ENCODE measurements around the gene CCL3. TPM values are rescaled to one million over a fixed set of nuclear protein-coding genes. Genes with fewer than 3 reads are reported as not detected.
"Not testable (repeated sequence)": the region's sequence is repeated elsewhere in the genome, so short reads cannot be mapped to it uniquely, and the experiment has no call there.

CCL3 gene
- total RNA-seq, 1 donor from 2014 or later: not detected

GRCh38 chr17:36127911-36128310 is 38.0 kb upstream of the CCL3 start:
- Histone ChIP-seq H3K27ac (no peak overlapping the region), H3K4me3 (no peak overlapping the region), H3K4me1 (no peaks in the 10 kb centered on the region), H3K36me3 (no peaks in the 10 kb centered on the region), H3K27me3 (no peaks in the 10 kb centered on the region), H3K9me3 (no peaks in the 10 kb centered on the region)
- intact Hi-C loops (cut with DNase I): no loop called here
- no peak for DNase-seq (ENCODE audit: low spot score in 2 of 2)
- TF ChIP-seq CTCF (IDR thresholded peaks at IDR 0.05): no peak

GRCh38 chr17:36127199-36127893 is 37.4 kb upstream of the CCL3 start:
- TF ChIP-seq CTCF (IDR thresholded peaks at IDR 0.05): no peak
- Histone ChIP-seq H3K27me3 (no peaks in the 10 kb centered on the region), H3K4me3 (no peak overlapping the region), H3K27ac (no peak overlapping the region), H3K9me3 (no peaks in the 10 kb centered on the region), H3K36me3 (no peaks in the 10 kb centered on the region), H3K4me1 (no peaks in the 10 kb centered on the region)
- DNase-seq (ENCODE audit: low spot score in 2 of 2): no peak
- intact Hi-C loops (cut with DNase I): no loop called here

- Histone ChIP-seq H3K4me3 (no peak overlapping the region), H3K4me1 (no peaks in the 10 kb centered on the region), H3K36me3 (no peaks in the 10 kb centered on the region), H3K27ac (no peak overlapping the region), H3K27me3 (no peaks in the 10 kb centered on the region), H3K9me3 (no peaks in the 10 kb centered on the region)
- TF ChIP-seq CTCF (IDR thresholded peaks at IDR 0.05): no peak
- no peak for DNase-seq (ENCODE audit: low spot score in 2 of 2)
- intact Hi-C loops (cut with DNase I): no loop called here
Observed at GRCh38 chr17:36124879-36125824, 35.2 kb upstream of the CCL3 start.

GRCh38 chr17:36123431-36123830 is 33.5 kb upstream of the CCL3 start:
- DNase-seq (ENCODE audit: low spot score in 2 of 2): no peak
- no peaks in the 10 kb centered on the region for H3K4me1 ChIP-seq
- no peaks in the 10 kb centered on the region for H3K9me3 ChIP-seq
- no peak overlapping the region for H3K4me3 ChIP-seq
- no peaks in the 10 kb centered on the region for H3K36me3 ChIP-seq
- intact Hi-C loops (cut with DNase I): no loop called here
- no peak for TF ChIP-seq CTCF (IDR thresholded peaks at IDR 0.05)
- no peak overlapping the region for H3K27ac ChIP-seq
- H3K27me3 ChIP-seq: no peaks in the 10 kb centered on the region

- H3K4me3 ChIP-seq; H3K4me1 ChIP-seq; H3K27me3 ChIP-seq; H3K9me3 ChIP-seq; DNase-seq (ENCODE audit: low spot score in 2 of 2); H3K27ac ChIP-seq; H3K36me3 ChIP-seq; intact Hi-C loops (cut with DNase I): not testable (repeated sequence)
Observed at GRCh38 chr17:36121099-36121498, 31.2 kb upstream of the CCL3 start.

- H3K4me3 ChIP-seq: no peak overlapping the region
- H3K36me3 ChIP-seq: no peaks in the 10 kb centered on the region
- H3K4me1 ChIP-seq: no peaks in the 10 kb centered on the region
- no peaks in the 10 kb centered on the region for H3K9me3 ChIP-seq
- no peak overlapping the region for H3K27ac ChIP-seq
- intact Hi-C loops (cut with DNase I): no loop called here
- TF ChIP-seq CTCF (IDR thresholded peaks at IDR 0.05): no peak
- H3K27me3 ChIP-seq: no peaks in the 10 kb centered on the region
- DNase-seq (ENCODE audit: low spot score in 2 of 2): no peak
Observed at GRCh38 chr17:36120221-36120620, 30.3 kb upstream of the CCL3 start.

All from ascending aorta (tissue), 2 donors.